Effector CD4-positive, alpha-beta T cell (primary cell): ENCODE measurements around the gene FADS6.

ENCODE experiments used
- DNase-seq: peaks from one replicate; pipeline ENCODE4 v3.0.0-alpha.2; 2020

Gene FADS6

GRCh38 chr17:74865504-74866197, 27.8 kb downstream of the FADS6 start:
- no peak for DNase-seq

DNA sequence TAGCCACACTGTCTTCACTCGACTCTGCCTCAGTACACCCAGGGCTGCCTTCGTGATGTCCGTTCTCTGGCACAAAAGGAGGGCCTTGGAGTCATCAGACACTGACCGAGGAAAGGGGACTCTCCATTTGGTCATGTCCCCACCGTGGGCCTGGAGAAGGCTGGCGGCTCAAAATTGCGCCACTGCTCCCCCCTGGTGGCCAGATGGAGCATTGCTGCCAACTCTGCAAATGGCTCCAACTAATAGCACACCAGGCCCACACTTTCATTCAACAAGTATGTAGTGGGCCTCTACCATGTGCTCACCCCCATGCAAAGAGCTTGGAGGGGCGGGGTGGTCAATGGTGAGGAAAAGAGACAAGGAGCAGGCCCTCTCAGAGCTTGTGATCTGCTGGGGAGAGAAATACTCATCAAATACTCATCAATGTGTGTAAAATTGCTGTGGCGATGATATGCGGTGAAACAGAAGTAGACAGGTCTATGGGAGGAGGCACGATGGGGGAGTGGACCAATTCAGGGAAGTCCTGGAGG, 28.5 kb downstream of the FADS6 start:
- peak; percentile 58 for DNase-seq

- no peak for DNase-seq
Measured at GRCh38 chr17:74864297-74864865, 29.1 kb downstream of the FADS6 start.

GRCh38 chr17:74863420-74864296, 29.8 kb downstream of the FADS6 start:
- no peak for DNase-seq

GRCh38 chr17:74862919-74863318, 30.5 kb downstream of the FADS6 start:
- no peak for DNase-seq

GRCh38 chr17:74862108-74862901, 31.1 kb downstream of the FADS6 start:
- DNase-seq = peak; percentile 58

GRCh38 chr17:74861662-74862107, 31.7 kb downstream of the FADS6 start:
- no peak for DNase-seq

GRCh38 chr17:74860872-74861661, 32.4 kb downstream of the FADS6 start:
- no peak for DNase-seq

DNA sequence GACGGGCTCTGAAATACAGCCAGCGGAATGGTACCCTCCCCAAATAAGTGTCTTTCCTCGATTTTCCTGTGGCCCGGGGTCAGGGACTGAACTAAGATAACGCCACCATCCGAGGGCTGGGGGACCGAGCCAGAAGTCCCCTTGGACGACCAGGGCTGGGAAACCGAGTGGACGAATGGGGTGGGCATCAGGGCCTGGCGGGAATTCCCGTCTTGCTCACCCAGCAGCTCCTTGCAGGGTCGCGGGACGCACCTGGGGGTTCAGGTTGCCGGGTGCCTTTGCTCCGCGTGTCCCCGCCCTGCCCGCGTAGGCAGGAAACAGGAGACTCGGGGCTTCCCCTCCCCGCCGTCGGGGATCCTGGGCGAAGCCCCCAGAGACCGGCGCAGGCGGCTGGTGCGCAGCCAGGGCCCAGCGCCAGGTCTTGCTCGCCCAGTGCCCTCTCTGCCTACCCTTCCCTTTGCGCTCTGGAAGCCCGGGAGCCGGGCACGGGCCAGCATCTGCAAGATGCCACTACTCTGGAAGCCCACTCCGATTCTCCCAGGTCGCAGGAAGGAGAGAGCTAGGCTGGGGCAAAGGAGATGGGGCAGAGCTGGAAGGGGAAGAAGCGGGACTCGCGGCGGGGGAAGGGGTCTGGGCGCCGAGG, 33.1 kb downstream of the FADS6 start:
- DNase-seq = no peak

- peak; percentile 21 for DNase-seq
Measured at GRCh38 chr17:74859459-74860228, 33.8 kb downstream of the FADS6 start, which contains the start of gene GRIN2C. TSS of gene GRIN2C (minus strand) at chr17:74859885. CDS start at chr17:74855092, 4,793 bp downstream.

GRCh38 chr17:74858672-74859458, 34.6 kb downstream of the FADS6 start:
- no peak for DNase-seq

DNA sequence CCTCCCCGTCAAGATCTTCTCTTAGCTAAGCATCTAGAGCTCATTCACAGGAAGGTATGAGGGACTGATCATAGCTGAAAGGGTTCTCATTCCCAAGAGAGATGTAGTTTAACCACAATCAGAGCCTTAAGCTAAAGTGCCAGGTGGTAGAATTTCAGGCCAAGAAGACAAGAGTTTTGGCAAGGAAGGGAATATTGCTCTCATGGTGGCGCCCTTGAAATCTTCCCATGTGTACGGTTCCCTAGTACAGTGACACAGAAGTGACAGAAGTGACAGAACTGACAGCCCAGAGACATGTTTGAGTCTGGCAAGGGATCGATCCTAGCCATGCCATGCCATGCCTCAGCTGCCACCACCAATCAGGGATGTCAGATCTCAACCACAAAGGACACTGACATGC, 36.2 kb downstream of the FADS6 start:
- no peak for DNase-seq

DNA sequence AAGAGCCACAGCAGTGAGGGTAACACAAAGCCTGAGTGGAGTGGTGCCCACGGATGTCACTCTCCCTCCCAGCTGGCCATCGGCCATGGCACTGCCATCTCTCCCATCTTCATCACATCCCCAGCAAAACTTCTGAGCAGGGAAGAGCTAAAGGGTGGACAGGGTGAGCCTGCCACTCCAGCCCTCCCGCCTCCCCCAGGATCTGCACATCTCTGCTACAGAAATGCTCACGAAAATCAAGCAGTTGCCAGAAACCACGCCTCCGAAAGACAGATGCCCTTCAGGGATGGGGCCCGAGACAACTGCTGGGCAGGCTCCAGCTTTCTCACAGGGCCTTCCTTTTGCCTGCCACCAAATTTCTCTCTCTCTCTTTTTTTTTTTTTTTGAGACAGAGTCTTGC, 37.3 kb downstream of the FADS6 start:
- no peak for DNase-seq

DNA sequence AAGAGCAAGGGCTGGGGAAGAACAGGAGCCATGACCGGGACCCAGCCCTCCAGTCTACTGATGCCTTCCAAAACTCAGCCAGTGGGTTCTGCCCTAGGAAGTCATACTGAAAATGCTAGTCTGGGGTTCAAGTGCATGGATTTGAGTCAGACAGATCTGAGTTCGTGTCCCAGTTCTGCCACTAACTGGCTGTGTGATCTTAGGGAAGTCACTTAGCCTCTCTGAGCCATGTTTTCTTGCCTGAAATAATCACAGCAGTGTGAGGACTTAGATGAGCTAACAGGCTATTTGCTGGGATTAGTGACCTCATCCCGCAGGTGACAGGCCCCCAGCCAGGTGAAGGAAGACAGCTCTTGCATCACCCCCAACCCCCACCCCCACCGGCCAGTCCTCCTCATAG, 38.1 kb downstream of the FADS6 start:
- DNase-seq = no peak

DNA sequence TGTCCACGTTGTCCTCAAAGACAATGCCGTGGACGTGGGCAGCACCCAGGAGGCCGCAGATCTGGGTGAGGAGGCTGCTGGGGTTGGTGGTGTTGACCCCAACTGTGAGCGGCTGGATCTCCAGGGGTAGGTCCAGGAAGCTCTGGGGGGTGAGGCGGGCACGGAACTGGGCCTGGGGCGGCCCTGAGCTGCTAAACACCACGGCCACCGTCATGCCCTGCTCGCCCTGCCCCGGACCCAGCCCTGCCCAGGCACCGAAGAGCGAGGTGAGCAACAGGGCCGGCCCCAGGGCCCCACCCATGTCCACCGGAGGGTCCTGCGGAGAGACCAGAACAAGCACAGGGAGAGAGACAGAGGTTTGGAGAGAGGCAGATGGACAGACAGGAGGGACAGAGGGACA, 38.6 kb downstream of the FADS6 start:
- DNase-seq = no peak

DNA sequence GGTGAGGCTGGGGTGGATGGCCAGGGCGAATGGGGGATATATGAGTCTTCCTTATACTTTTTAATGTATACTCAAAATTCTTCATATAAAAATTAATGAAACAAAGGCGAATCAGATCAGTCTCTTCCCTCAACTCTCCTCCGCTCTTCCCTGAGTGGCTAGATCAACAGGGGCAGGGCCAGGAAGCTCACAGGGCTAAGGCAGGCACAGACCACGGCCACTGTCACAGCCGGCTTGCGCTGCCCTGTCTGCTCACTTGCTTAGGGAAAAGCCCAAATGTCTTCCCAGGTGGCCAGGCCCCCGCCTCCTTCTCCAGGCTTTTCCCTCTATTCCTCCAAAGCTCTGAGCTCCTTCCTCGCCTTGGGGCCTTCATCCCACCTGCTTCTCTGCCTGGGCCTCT, 39.8 kb downstream of the FADS6 start:
- no peak for DNase-seq

DNA sequence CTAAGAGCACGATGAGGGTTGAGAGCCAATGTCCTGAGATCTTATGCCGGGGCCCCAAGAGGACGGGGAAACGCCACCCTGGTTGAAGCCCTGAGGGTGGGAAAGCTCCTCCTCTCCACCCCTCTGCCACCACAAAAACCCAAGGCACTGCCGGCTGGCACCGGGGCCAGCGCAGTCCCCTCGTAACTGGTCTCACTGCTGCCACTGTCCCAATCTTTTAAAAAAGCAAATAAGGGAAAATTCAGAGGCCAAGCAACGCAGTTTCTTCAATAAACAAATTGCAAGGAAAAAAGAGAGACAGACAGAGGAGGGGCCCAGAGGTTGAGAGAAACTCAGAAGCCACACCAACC, 40.4 kb downstream of the FADS6 start:
- no peak for DNase-seq

DNA sequence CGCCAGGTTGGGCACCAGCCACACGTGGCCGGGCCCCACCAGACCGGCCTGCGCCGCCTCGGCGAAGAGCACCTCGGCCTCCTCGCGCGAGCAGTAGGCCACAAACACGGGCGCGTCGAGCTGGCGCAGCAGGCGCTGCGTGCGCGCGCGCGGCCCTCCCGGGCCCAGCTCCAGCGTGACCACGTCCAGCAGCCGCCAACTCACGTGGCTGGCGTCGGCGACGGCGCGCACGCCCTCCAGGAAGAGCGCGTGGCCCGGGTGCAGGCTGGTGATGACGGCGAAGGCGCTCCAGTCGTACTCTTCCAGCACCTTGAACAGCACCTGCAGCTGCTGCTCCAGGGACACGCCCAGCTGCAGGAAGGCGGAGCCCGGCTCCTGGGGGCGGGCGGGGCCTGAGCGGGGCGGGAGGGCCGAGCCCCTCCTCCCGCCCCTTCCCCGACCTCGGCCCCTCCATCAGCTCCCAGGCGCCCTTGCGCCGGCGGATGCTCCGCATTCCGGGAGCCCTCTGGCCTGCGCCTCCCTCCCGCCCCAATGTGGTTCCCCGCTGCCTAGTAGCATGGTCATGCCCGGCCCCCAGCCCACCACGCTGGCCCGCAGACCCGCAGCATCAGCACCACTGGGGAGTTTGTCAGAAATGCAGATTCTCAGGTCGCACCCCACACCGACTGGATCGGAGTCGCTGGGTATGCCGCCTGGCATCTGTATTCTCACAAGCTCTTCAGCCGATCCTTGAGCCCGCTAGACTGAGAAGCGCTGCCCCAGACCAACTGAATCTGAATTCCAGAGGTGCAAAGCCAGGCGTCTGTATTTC, 41.0 kb downstream of the FADS6 start:
- peak; percentile 19 for DNase-seq
